ENCODE data around the gene PIGX.

DNA sequence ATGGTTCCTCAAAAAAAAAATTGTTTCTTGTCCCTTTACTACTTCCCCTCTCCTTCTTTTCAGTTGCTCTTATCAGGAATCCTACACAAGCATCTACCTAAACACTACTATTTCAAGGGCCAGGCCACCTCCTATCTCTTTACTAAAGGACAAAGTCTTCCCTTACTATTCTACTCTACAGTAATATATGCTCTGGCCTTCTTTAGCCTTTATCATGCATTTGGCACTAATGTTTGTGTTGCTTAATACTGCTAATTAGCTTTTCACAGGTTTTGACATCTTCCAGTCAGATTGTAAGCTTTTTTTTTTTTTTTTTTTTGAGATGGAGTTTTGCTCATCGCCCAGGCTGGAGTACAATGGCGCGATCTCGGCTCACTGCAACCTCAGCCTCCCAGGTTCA lies 5.4 kb upstream of the PIGX start:
- TF ChIP-seq TAF1 (IDR thresholded peaks at IDR 0.05; ENCODE audit: low read depth), result no peak
- TF ChIP-seq, protein P1, sequence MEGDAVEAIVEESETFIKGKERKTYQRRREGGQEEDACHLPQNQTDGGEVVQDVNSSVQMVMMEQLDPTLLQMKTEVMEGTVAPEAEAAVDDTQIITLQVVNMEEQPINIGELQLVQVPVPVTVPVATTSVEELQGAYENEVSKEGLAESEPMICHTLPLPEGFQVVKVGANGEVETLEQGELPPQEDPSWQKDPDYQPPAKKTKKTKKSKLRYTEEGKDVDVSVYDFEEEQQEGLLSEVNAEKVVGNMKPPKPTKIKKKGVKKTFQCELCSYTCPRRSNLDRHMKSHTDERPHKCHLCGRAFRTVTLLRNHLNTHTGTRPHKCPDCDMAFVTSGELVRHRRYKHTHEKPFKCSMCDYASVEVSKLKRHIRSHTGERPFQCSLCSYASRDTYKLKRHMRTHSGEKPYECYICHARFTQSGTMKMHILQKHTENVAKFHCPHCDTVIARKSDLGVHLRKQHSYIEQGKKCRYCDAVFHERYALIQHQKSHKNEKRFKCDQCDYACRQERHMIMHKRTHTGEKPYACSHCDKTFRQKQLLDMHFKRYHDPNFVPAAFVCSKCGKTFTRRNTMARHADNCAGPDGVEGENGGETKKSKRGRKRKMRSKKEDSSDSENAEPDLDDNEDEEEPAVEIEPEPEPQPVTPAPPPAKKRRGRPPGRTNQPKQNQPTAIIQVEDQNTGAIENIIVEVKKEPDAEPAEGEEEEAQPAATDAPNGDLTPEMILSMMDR (IDR thresholded peaks at IDR 0.05; ENCODE audit: poor library complexity, severe bottlenecking), result no peak
- TF ChIP-seq POLR2AphosphoS5 (IDR thresholded peaks at IDR 0.05), result no peak
- TF ChIP-seq EP300 (conservative IDR thresholded peaks at IDR 0.05; ENCODE audit: poor library complexity, severe bottlenecking), result no peak
- TF ChIP-seq, protein P2, sequence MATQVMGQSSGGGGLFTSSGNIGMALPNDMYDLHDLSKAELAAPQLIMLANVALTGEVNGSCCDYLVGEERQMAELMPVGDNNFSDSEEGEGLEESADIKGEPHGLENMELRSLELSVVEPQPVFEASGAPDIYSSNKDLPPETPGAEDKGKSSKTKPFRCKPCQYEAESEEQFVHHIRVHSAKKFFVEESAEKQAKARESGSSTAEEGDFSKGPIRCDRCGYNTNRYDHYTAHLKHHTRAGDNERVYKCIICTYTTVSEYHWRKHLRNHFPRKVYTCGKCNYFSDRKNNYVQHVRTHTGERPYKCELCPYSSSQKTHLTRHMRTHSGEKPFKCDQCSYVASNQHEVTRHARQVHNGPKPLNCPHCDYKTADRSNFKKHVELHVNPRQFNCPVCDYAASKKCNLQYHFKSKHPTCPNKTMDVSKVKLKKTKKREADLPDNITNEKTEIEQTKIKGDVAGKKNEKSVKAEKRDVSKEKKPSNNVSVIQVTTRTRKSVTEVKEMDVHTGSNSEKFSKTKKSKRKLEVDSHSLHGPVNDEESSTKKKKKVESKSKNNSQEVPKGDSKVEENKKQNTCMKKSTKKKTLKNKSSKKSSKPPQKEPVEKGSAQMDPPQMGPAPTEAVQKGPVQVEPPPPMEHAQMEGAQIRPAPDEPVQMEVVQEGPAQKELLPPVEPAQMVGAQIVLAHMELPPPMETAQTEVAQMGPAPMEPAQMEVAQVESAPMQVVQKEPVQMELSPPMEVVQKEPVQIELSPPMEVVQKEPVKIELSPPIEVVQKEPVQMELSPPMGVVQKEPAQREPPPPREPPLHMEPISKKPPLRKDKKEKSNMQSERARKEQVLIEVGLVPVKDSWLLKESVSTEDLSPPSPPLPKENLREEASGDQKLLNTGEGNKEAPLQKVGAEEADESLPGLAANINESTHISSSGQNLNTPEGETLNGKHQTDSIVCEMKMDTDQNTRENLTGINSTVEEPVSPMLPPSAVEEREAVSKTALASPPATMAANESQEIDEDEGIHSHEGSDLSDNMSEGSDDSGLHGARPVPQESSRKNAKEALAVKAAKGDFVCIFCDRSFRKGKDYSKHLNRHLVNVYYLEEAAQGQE (IDR thresholded peaks at IDR 0.05; ENCODE audit: borderline replicate concordance), result no peak
- TF ChIP-seq EZH2 (IDR thresholded peaks at IDR 0.05; ENCODE audit: borderline replicate concordance, insufficient read depth, low read length, poor library complexity, severe bottlenecking), result no peak

Data from neural cell (in vitro differentiated cells).